Measurements from ENCODE around the gene STXBP1. TPM values are rescaled to one million over a fixed set of nuclear protein-coding genes. Genes with fewer than 3 reads are reported as not detected.

STXBP1 gene
- total and polyA plus RNA-seq, 9 of the 15 experiments (the other 6 are each of a cell fraction or from before 2014, with no cell fraction given), result 4.6 to 35.1 (median 9.7) TPM

DNA sequence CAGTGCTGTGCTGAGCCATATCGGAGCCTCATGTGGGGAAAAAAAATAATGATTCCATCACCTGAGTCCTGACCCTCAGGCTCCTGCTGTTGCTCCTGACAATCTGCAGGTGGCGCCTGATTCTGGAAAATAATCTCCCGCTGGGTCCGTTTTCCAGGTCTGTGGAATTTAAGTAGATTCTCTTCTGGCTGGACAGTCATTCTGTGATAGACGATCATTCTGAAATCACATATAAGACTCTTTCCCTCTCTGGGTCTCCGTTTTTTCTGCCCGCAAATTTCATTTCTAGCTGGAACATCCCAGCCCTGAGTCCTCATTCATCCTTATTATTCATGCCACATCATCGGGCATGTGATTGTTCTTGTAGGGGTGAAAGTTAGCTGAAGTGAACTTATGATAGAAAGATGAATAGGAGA is 22.1 kb upstream of the STXBP1 start (continued):
- TF ChIP-seq, protein P1, sequence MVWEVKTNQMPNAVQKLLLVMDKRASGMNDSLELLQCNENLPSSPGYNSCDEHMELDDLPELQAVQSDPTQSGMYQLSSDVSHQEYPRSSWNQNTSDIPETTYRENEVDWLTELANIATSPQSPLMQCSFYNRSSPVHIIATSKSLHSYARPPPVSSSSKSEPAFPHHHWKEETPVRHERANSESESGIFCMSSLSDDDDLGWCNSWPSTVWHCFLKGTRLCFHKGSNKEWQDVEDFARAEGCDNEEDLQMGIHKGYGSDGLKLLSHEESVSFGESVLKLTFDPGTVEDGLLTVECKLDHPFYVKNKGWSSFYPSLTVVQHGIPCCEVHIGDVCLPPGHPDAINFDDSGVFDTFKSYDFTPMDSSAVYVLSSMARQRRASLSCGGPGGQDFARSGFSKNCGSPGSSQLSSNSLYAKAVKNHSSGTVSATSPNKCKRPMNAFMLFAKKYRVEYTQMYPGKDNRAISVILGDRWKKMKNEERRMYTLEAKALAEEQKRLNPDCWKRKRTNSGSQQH (CRISPR knock-in tag; IDR thresholded peaks at IDR 0.05), result no peak
- no peak for TF ChIP-seq RBM25 (IDR thresholded peaks at IDR 0.05; ENCODE audit: low read depth, low read length, severe bottlenecking)
- peak; percentile 90 for TF ChIP-seq SMC3 (conservative IDR thresholded peaks at IDR 0.05; ENCODE audit: insufficient read depth, low read depth, low read length)
- TF ChIP-seq XRCC5 (IDR thresholded peaks at IDR 0.05; ENCODE audit: low read depth, low read length), result no peak
- no peak for TF ChIP-seq CHCHD3 (CRISPR knock-in tag; IDR thresholded peaks at IDR 0.05)
- TF ChIP-seq RBM14 (IDR thresholded peaks at IDR 0.05; ENCODE audit: borderline replicate concordance, insufficient read depth, low read depth, low read length), result no peak
- TF ChIP-seq SAFB (IDR thresholded peaks at IDR 0.05; ENCODE audit: borderline replicate concordance, low read depth, low read length), result no peak
- no peak for TF ChIP-seq NELFE (IDR thresholded peaks at IDR 0.05; ENCODE audit: insufficient read depth, insufficient read length)
- TF ChIP-seq PTTG1 (tag; IDR thresholded peaks at IDR 0.05; ENCODE audit: low read depth), result no peak
- TF ChIP-seq, protein P2, sequence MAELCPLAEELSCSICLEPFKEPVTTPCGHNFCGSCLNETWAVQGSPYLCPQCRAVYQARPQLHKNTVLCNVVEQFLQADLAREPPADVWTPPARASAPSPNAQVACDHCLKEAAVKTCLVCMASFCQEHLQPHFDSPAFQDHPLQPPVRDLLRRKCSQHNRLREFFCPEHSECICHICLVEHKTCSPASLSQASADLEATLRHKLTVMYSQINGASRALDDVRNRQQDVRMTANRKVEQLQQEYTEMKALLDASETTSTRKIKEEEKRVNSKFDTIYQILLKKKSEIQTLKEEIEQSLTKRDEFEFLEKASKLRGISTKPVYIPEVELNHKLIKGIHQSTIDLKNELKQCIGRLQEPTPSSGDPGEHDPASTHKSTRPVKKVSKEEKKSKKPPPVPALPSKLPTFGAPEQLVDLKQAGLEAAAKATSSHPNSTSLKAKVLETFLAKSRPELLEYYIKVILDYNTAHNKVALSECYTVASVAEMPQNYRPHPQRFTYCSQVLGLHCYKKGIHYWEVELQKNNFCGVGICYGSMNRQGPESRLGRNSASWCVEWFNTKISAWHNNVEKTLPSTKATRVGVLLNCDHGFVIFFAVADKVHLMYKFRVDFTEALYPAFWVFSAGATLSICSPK (IDR thresholded peaks at IDR 0.05; ENCODE audit: borderline replicate concordance), result no peak
- TF ChIP-seq NFXL1 (CRISPR knock-in tag; IDR thresholded peaks at IDR 0.05), result no peak
- TF ChIP-seq GATAD2B (IDR thresholded peaks at IDR 0.05; ENCODE audit: borderline replicate concordance), result no peak
- TF ChIP-seq NCOA1 (IDR thresholded peaks at IDR 0.05; ENCODE audit: low read depth), result no peak
- TF ChIP-seq ZNF79 (CRISPR knock-in tag; IDR thresholded peaks at IDR 0.05; ENCODE audit: low read depth), result no peak
- TF ChIP-seq, protein P3, sequence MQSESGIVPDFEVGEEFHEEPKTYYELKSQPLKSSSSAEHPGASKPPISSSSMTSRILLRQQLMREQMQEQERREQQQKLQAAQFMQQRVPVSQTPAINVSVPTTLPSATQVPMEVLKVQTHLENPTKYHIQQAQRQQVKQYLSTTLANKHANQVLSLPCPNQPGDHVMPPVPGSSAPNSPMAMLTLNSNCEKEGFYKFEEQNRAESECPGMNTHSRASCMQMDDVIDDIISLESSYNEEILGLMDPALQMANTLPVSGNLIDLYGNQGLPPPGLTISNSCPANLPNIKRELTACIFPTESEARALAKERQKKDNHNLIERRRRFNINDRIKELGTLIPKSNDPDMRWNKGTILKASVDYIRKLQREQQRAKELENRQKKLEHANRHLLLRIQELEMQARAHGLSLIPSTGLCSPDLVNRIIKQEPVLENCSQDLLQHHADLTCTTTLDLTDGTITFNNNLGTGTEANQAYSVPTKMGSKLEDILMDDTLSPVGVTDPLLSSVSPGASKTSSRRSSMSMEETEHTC (IDR thresholded peaks at IDR 0.05), result no peak
- TF ChIP-seq STAT5A (IDR thresholded peaks at IDR 0.05; ENCODE audit: borderline replicate concordance, low read length), result no peak
- no peak for TF ChIP-seq ZC3H11A (IDR thresholded peaks at IDR 0.05; ENCODE audit: low read depth, low read length)
- no peak for TF ChIP-seq ELF1 (tag; IDR thresholded peaks at IDR 0.05)
- TF ChIP-seq, protein P4, sequence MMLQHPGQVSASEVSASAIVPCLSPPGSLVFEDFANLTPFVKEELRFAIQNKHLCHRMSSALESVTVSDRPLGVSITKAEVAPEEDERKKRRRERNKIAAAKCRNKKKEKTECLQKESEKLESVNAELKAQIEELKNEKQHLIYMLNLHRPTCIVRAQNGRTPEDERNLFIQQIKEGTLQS (IDR thresholded peaks at IDR 0.05), result no peak
- TF ChIP-seq, protein P4 (CRISPR knock-in tag; conservative IDR thresholded peaks at IDR 0.05), result no peak
- TF ChIP-seq NFE2L1 (tag; IDR thresholded peaks at IDR 0.05; ENCODE audit: borderline replicate concordance, low read depth), result no peak
- peak; percentile 22; the same call in 1 of the 2 replicates for TF ChIP-seq KLF16 (IDR thresholded peaks at IDR 0.05)
- TF ChIP-seq, protein P5, sequence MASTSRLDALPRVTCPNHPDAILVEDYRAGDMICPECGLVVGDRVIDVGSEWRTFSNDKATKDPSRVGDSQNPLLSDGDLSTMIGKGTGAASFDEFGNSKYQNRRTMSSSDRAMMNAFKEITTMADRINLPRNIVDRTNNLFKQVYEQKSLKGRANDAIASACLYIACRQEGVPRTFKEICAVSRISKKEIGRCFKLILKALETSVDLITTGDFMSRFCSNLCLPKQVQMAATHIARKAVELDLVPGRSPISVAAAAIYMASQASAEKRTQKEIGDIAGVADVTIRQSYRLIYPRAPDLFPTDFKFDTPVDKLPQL (IDR thresholded peaks at IDR 0.05; ENCODE audit: extremely low read depth, insufficient read length), result no peak

Data from K562 (cell line).